ENCODE results near the gene ENKUR. TPM values are rescaled to one million over a fixed set of nuclear protein-coding genes. Genes with fewer than 3 reads are reported as not detected.

The ENKUR gene
- total and polyA plus RNA-seq, 2 experiments from 2014 or later = 0.44 TPM; not detected in 1

- no peak for TF ChIP-seq ZNF462 (CRISPR knock-in tag; IDR thresholded peaks at IDR 0.05)
Measured at GRCh38 chr10:24981161-24981710, 34.7 kb downstream of the ENKUR start (continued).

GRCh38 chr10:24979685-24980084 is 36.3 kb downstream of the ENKUR start:
- Histone ChIP-seq H3K4me3 (no peak overlapping the region), H3K27me3 (ENCODE audit: insufficient read depth) (no peaks in the 10 kb centered on the region), H3K36me3 (ENCODE audit: insufficient read depth) (no peaks in the 10 kb centered on the region), H3K9me2 (ENCODE audit: insufficient read depth) (peaks cover 8% of the 10 kb centered on the region; the same call in 1 of the 2 replicates), H4K20me1 (replicated peaks; ENCODE audit: insufficient read depth) (no peaks in the 10 kb centered on the region), H2AFZ (no peak overlapping the region), H3K27ac (ENCODE audit: low read depth) (no peak overlapping the region), H3K79me2 (replicated peaks; ENCODE audit: insufficient read depth) (no peaks in the 10 kb centered on the region), H3K4me1 (ENCODE audit: insufficient read depth) (no peaks in the 10 kb centered on the region), H3K4me2 (no peak overlapping the region), H3F3A (replicated peaks; ENCODE audit: low read depth) (no peaks in the 10 kb centered on the region)
- Mint-ChIP-seq H3K27ac (no peak overlapping the region), H3K9me3 (no peaks in the 10 kb centered on the region; the same call in 2 of the 3 replicates), H3K4me3 (no peak overlapping the region), H3K27me3 (ENCODE audit: insufficient read depth, low read depth, poor library complexity) (no peaks in the 10 kb centered on the region), H3K36me3 (ENCODE audit: low read depth) (no peaks in the 10 kb centered on the region), H3K4me1 (peaks cover 3% of the 10 kb centered on the region; the same call in 2 of the 3 replicates)
- DNase-seq (ENCODE audit: low spot score) = no peak
- no peak for TF ChIP-seq EZH2 (IDR thresholded peaks at IDR 0.05; ENCODE audit: low read depth, unreplicated experiment)
- no peak for TF ChIP-seq JUNB (IDR thresholded peaks at IDR 0.05; ENCODE audit: unreplicated experiment)
- ATAC-seq = no peak

GRCh38 chr10:24974976-24975375 is 41.0 kb downstream of the ENKUR start:
- H3K9me3 Mint-ChIP-seq = no peaks in the 10 kb centered on the region
- no peaks in the 10 kb centered on the region for H4K20me1 ChIP-seq (replicated peaks; ENCODE audit: insufficient read depth)
- ATAC-seq (no peak), DNase-seq (ENCODE audit: low spot score) (no peak)
- H3K4me2 ChIP-seq = no peak overlapping the region
- no peaks in the 10 kb centered on the region for H3K4me1 Mint-ChIP-seq
- H3K36me3 Mint-ChIP-seq (ENCODE audit: low read depth) = no peaks in the 10 kb centered on the region
- no peaks in the 10 kb centered on the region for H3K79me2 ChIP-seq (replicated peaks; ENCODE audit: insufficient read depth)
- no peaks in the 10 kb centered on the region for H3K27me3 ChIP-seq (ENCODE audit: insufficient read depth)
- H3K27me3 Mint-ChIP-seq (ENCODE audit: insufficient read depth, low read depth, poor library complexity) = no peaks in the 10 kb centered on the region
- no peaks in the 10 kb centered on the region for H3F3A ChIP-seq (replicated peaks; ENCODE audit: low read depth)
- no peak overlapping the region for H3K4me3 Mint-ChIP-seq
- H3K27ac Mint-ChIP-seq = no peak overlapping the region
- H2AFZ ChIP-seq = no peak overlapping the region
- no peaks in the 10 kb centered on the region for H3K9me2 ChIP-seq (ENCODE audit: insufficient read depth)
- no peak overlapping the region for H3K4me3 ChIP-seq
- H3K36me3 ChIP-seq (ENCODE audit: insufficient read depth) = no peaks in the 10 kb centered on the region
- H3K4me1 ChIP-seq (ENCODE audit: insufficient read depth) = no peaks in the 10 kb centered on the region
- no peak overlapping the region for H3K27ac ChIP-seq (ENCODE audit: low read depth)
- TF ChIP-seq CREB1 (CRISPR knock-in tag; IDR thresholded peaks at IDR 0.05; ENCODE audit: low read depth) (no peak), NANOG (IDR thresholded peaks at IDR 0.05; ENCODE audit: borderline replicate concordance) (no peak), ZNF331 (CRISPR knock-in tag; IDR thresholded peaks at IDR 0.05; ENCODE audit: low read depth) (no peak), STAT1 (IDR thresholded peaks at IDR 0.05; ENCODE audit: unreplicated experiment) (no peak), ZNF114 (CRISPR knock-in tag; IDR thresholded peaks at IDR 0.05) (no peak), CTCF (conservative IDR thresholded peaks at IDR 0.05; ENCODE audit: low read depth in 2 of 2) (no peak), POLR2AphosphoS5 (IDR thresholded peaks at IDR 0.05; ENCODE audit: low read depth) (no peak)

All from GM23338 (cell line).